Measurements from ENCODE around the gene EMP2. TPM values are rescaled to one million over a fixed set of nuclear protein-coding genes. Genes with fewer than 3 reads are reported as not detected.

The EMP2 gene
- polyA plus RNA-seq, 2 of the 4 experiments (the other 2 are of a cell fraction): 14.2 to 21.4 TPM

GRCh38 chr16:10543231-10543977 lies 37.0 kb downstream of the EMP2 start:
- CTCF ChIA-PET: interaction anchor here (0.6 to 1.2 kb wide), 2 partner anchors 28 to 1417 kb away, joined by 3 read pairs; no protein-coding TSS in a partner anchor
- peaks cover 10% of the 10 kb centered on the region for H3K9me3 ChIP-seq
- POLR2A ChIA-PET: no interaction called here
- H3K27ac ChIP-seq: no peak overlapping the region
- ATAC-seq (no peak), DNase-seq (ENCODE audit: low read depth in 1 of 2, low spot score in 1 of 2) (no peak), FAIRE-seq (no peak)
- no peak overlapping the region for H3K4me2 ChIP-seq
- no peaks in the 10 kb centered on the region for H3K4me1 ChIP-seq
- 93% methylated on average over 16 of the region's 16 CpGs for WGBS (ENCODE audit: missing lambda C conversion rate)
- TF ChIP-seq MAX (IDR thresholded peaks at IDR 0.05): no peak
- no peak for TF ChIP-seq ZNF302 (CRISPR knock-in tag; IDR thresholded peaks at IDR 0.05)
- no peak for TF ChIP-seq EP300 (IDR thresholded peaks at IDR 0.05)
- TF ChIP-seq BHLHE40 (IDR thresholded peaks at IDR 0.05; ENCODE audit: low read depth, low read length): no peak
- no peak for TF ChIP-seq MAZ (IDR thresholded peaks at IDR 0.05; ENCODE audit: borderline replicate concordance, low read depth, low read length)
- TF ChIP-seq RFX5 (IDR thresholded peaks at IDR 0.05): no peak
- H3K4me3 ChIP-seq: no peak overlapping the region

- no peak overlapping the region for H3K4me2 ChIP-seq
- no peak for TF ChIP-seq POLR2A (IDR thresholded peaks at IDR 0.05; ENCODE audit: low read length)
- TF ChIP-seq PHF8 (IDR thresholded peaks at IDR 0.05; ENCODE audit: borderline replicate concordance, low read depth): no peak
- no peak for TF ChIP-seq TFCP2L1 (CRISPR knock-in tag; IDR thresholded peaks at IDR 0.05)
- TF ChIP-seq BHLHE40 (IDR thresholded peaks at IDR 0.05; ENCODE audit: low read depth, low read length): no peak
- no peak for TF ChIP-seq ZFP36 (IDR thresholded peaks at IDR 0.05; ENCODE audit: borderline replicate concordance, partially characterized antibody)
- no peak for TF ChIP-seq CBX2 (IDR thresholded peaks at IDR 0.05; ENCODE audit: borderline replicate concordance, low read depth)
- TF ChIP-seq SREBF2 (IDR thresholded peaks at IDR 0.05): no peak
- no peak for TF ChIP-seq RARB (CRISPR knock-in tag; IDR thresholded peaks at IDR 0.05)
- TF ChIP-seq FOXS1 (CRISPR knock-in tag; IDR thresholded peaks at IDR 0.05): no peak
- H3K9me3 ChIP-seq: no peaks in the 10 kb centered on the region
- no peak for FAIRE-seq
- no peaks in the 10 kb centered on the region for H3K4me1 ChIP-seq
- H3K27ac ChIP-seq: no peak overlapping the region
- no peak for ATAC-seq
- ChIA-PET POLR2A (no interaction called here), CTCF (interaction anchor here (0.8 to 2.2 kb wide), 3 partner anchors 19 to 38 kb away, joined by 4 to 6 read pairs (median 4); partner anchors contain the start of gene EMP2)
- no peak for DNase-seq (ENCODE audit: low read depth in 1 of 2, low spot score in 1 of 2)
- WGBS (ENCODE audit: missing lambda C conversion rate): 94% methylated on average over 7 of the region's 7 CpGs
- H3K4me3 ChIP-seq: no peak overlapping the region
Measured at GRCh38 chr16:10541366-10541765, 39.0 kb downstream of the EMP2 start.

GRCh38 chr16:10539793-10540192 lies 40.6 kb downstream of the EMP2 start:
- ATAC-seq (no peak), FAIRE-seq (no peak), DNase-seq (ENCODE audit: low read depth in 1 of 2, low spot score in 1 of 2) (no peak)
- WGBS (ENCODE audit: missing lambda C conversion rate): 92% methylated on average over 5 of the region's 5 CpGs
- Histone ChIP-seq H3K4me3 (no peak overlapping the region), H3K27ac (no peak overlapping the region), H3K4me2 (no peak overlapping the region), H3K9me3 (no peaks in the 10 kb centered on the region), H3K4me1 (no peaks in the 10 kb centered on the region)
- TF ChIP-seq ZFP36 (IDR thresholded peaks at IDR 0.05; ENCODE audit: borderline replicate concordance, partially characterized antibody): no peak
- CTCF ChIA-PET: interaction anchor here (1.2 to 2.2 kb wide), 2 partner anchors 17 to 40 kb away, joined by 4 to 6 read pairs; partner anchors contain the start of gene EMP2
- POLR2A ChIA-PET: no interaction called here

GRCh38 chr16:10539236-10539635 lies 41.2 kb downstream of the EMP2 start:
- DNase-seq (ENCODE audit: low read depth in 1 of 2, low spot score in 1 of 2) (no peak), ATAC-seq (no peak), FAIRE-seq (no peak)
- Histone ChIP-seq H3K4me3 (no peak overlapping the region), H3K9me3 (no peaks in the 10 kb centered on the region), H3K4me2 (no peak overlapping the region), H3K4me1 (no peaks in the 10 kb centered on the region), H3K27ac (no peak overlapping the region)
- ChIA-PET CTCF (interaction anchor here (1.3 kb wide), 1 partner anchor 41 kb away, joined by 3 read pairs; the partner anchor contains the start of gene EMP2), POLR2A (no interaction called here)
- TF ChIP-seq CBX8 (IDR thresholded peaks at IDR 0.05) (no peak), ZFP36 (IDR thresholded peaks at IDR 0.05; ENCODE audit: borderline replicate concordance, partially characterized antibody) (no peak), EHMT2 (IDR thresholded peaks at IDR 0.05; ENCODE audit: low read depth) (no peak), HOXB13 (CRISPR knock-in tag; IDR thresholded peaks at IDR 0.05; ENCODE audit: low read depth) (no peak), EP300 (IDR thresholded peaks at IDR 0.05) (no peak)
- WGBS (ENCODE audit: missing lambda C conversion rate): 82% methylated on average over 8 of the region's 8 CpGs

Measured in A549 (cell line).